GM12878 (cell line): Measurements from ENCODE around the gene PSMF1. TPM values are rescaled to one million over a fixed set of nuclear protein-coding genes. Genes with fewer than 3 reads are reported as not detected.

Experiments
- ATAC-seq: fragments of 200-7000 bp; cut with Tn5 transposase; 3 replicates; pipeline ENCODE4 v1.9.1; 2020; ENCODE audit warnings: mild to moderate bottlenecking, moderate library complexity
- BruUV-seq: library from RNA; stranded (reverse); fragments of 400-500 nt; replicated peaks from 2 replicates; lab custom pipeline; 2021; lab: Mats Ljungman, UMichigan
- CTCF ChIA-PET: fragments of 300-600 bp; sonication (Branson Sonifier 250); formaldehyde crosslinking; extraction: SDS; loops from one replicate; lab custom pipeline; 2021; ENCODE audit warnings: inconsistent platforms; lab: Yijun Ruan, JAX
- POLR2A ChIA-PET: fragments of 350-600 bp; formaldehyde crosslinking; extraction: SDS; loops from one replicate; lab custom pipeline; 2021; ENCODE audit warnings: inconsistent platforms; lab: Charles Lee
- RAD21 ChIA-PET: fragments of 300-600 bp; sonication (Branson Sonifier 250); formaldehyde crosslinking; loops from one replicate; lab custom pipeline; 2023; ENCODE audit warnings: antibody characterized with exemption; ENCODE audit not compliant: unreplicated experiment; lab: Charles Lee
- SMC1A ChIA-PET: fragments of 300-600 bp; sonication (Branson Sonifier 250); formaldehyde crosslinking; loops from one replicate; lab custom pipeline; 2023; ENCODE audit not compliant: unreplicated experiment, uncharacterized antibody; lab: Charles Lee
- DNase-seq: peaks from one replicate; pipeline ENCODE4 v3.0.0-alpha.2; 2011; ENCODE audit warnings: low read depth, low spot score
- FAIRE-seq: peaks from 3 replicates; lab custom pipeline; 2011; peaks lifted over from hg19 to GRCh38; lab: Jason Lieb, UNC
- H2AFZ ChIP-seq: 2 replicates; pipeline ENCODE4 v1.6.0; 2011; ENCODE audit warnings: low read depth, low read length, control low read depth; ENCODE audit not compliant: control insufficient read depth
- H3K27ac ChIP-seq: 2 replicates; pipeline ENCODE4 v1.5.1; 2011; ENCODE audit warnings: control low read depth; ENCODE audit not compliant: control insufficient read depth, insufficient read depth
- H3K27me3 ChIP-seq, 2 experiments: replicated peaks in 1 of 2; 2 replicates each; pipeline versions ENCODE4 v1.6.0 to v1.6.1; 2011; ENCODE audit warnings: low read length in 1 of 2; ENCODE audit not compliant: control insufficient read depth in 2 of 2, insufficient read depth in 2 of 2
- H3K36me3 ChIP-seq, 2 experiments: 2 replicates each; pipeline ENCODE4 v1.5.1; 2011; ENCODE audit warnings: low read length in 1 of 2; ENCODE audit not compliant: control insufficient read depth in 2 of 2, insufficient read depth in 2 of 2
- H3K4me1 ChIP-seq: 2 replicates; pipeline ENCODE4 v1.6.1; 2011; ENCODE audit warnings: mild to moderate bottlenecking, low read length, moderate library complexity, mixed read lengths; ENCODE audit not compliant: control insufficient read depth, insufficient read depth
- H3K4me2 ChIP-seq: 2 replicates; pipeline ENCODE4 v1.6.0; 2011; ENCODE audit warnings: control low read depth; ENCODE audit not compliant: control insufficient read depth, insufficient read depth
- H3K4me3 ChIP-seq: fragments of 200-600 bp; sonication (generic); 2 replicates; pipeline ENCODE4 v1.5.1; 2016
- H3K79me2 ChIP-seq: 2 replicates; pipeline ENCODE4 v1.6.0; 2011; ENCODE audit warnings: low read length; ENCODE audit not compliant: control insufficient read depth, insufficient read depth
- H3K9ac ChIP-seq: 2 replicates; pipeline ENCODE4 v1.8.0; 2011; ENCODE audit warnings: low read length, control low read depth, mixed read lengths; ENCODE audit not compliant: control insufficient read depth, insufficient read depth
- H3K9me3 ChIP-seq: replicated peaks from 3 replicates; pipeline ENCODE4 v1.5.1; 2011; ENCODE audit warnings: mild to moderate bottlenecking, low read length; ENCODE audit not compliant: control insufficient read depth, insufficient read depth
- H4K20me1 ChIP-seq: 2 replicates; pipeline ENCODE4 v1.6.0; 2011; ENCODE audit not compliant: control insufficient read depth, insufficient read depth
- ASH2L ChIP-seq: fragments of 300-600, 200-600 bp; sonication (generic); IDR thresholded peaks from 2 replicates; pipeline ENCODE4 v1.6.1; 2017; ENCODE audit warnings: low read depth, mild to moderate bottlenecking, borderline replicate concordance
- BHLHE40 ChIP-seq, 2 experiments: fragments of 450-650 bp in 1 of 2; IDR thresholded peaks; 2 replicates each; pipeline ENCODE4 v1.6.1; 2011 to 2017; ENCODE audit warnings: low read depth in 2 of 2, borderline replicate concordance in 1 of 2, improper control_type of control experiment in 1 of 2, low read length in 1 of 2, mild to moderate bottlenecking in 1 of 2
- CHD2 ChIP-seq: IDR thresholded peaks from 2 replicates; pipeline ENCODE4 v1.6.1; 2011; ENCODE audit warnings: low read depth, low read length, improper control_type of control experiment, borderline replicate concordance
- SPI1 ChIP-seq: IDR thresholded peaks from 2 replicates; pipeline ENCODE4 v1.6.1; 2011; ENCODE audit warnings: low read depth, mild to moderate bottlenecking, low read length, moderate library complexity, borderline replicate concordance; ENCODE audit not compliant: insufficient read depth
- WGBS: methylation state at CpG from one replicate; pipeline ENCODE4 v1.1.6; 2016; ENCODE audit warnings: low lambda C conversion rate; ENCODE audit not compliant: insufficient replicate concordance, insufficient coverage; ENCODE audit errors: missing lambda C conversion rate; 5-methylcytosine and 5-hydroxymethylcytosine counted together
- in situ Hi-C: fragments of 300-500 bp; cut with MboI; formaldehyde crosslinking; loops from 9 replicates; pipeline ENCODE4 v1.14.3; 2018; ENCODE audit warnings: mixed read lengths
- intact Hi-C: fragments of 100-400 bp; cut with micrococcal nuclease; formaldehyde crosslinking; loops from one replicate; pipeline ENCODE4 v1.14.2; 2022; ENCODE audit not compliant: unreplicated experiment
- polyA plus RNA-seq, 11 experiments: library from polyadenylated mRNA; depleted of rRNA in 4 of 11; unstranded in 6 of 11; stranded (reverse) in 5 of 11; fragments of >200 nt; fragmentation: Nextera tagmentation in 4 of 11; fragmentation: Illumina TruSeq in 1 of 11; extraction: Ambion mirVana in 4 of 11; extraction: Trizol in 1 of 11; gene quantifications; 1 replicate in 1 of 11; 2 replicates in 10 of 11; pipeline versions ENCODE4 v1.2.1 to v1.2.3, GENCODE V29; 2011 to 2016; ENCODE audit warnings: inconsistent platforms in 2 of 11, missing spikeins in 2 of 11, low read depth in 1 of 11
- total RNA-seq, 4 experiments: library from RNA; depleted of rRNA in 3 of 4; stranded (reverse); fragments of >200 nt in 3 of 4; fragmentation: Illumina TruSeq in 1 of 4; extraction: Trizol in 1 of 4; gene quantifications; 2 replicates each; pipeline versions ENCODE4 v1.2.1 to v1.2.3, GENCODE V29; 2013 to 2021
- TF ChIP-seq, protein P1 (sequence below): fragments of 150-350 bp; IDR thresholded peaks from 2 replicates; pipeline ENCODE4 v1.6.1; 2016; ENCODE audit warnings: low read depth, low read length
- TF ChIP-seq, protein P2 (sequence below): fragments of 450-650 bp; IDR thresholded peaks from 2 replicates; pipeline ENCODE4 v1.6.1; 2017; ENCODE audit warnings: borderline replicate concordance

PSMF1 gene
- total and polyA plus RNA-seq, 10 of the 15 experiments (the other 5 are each of a cell fraction or from before 2014, with no cell fraction given) = 14.2 to 173 (median 40.6) TPM

DNA sequence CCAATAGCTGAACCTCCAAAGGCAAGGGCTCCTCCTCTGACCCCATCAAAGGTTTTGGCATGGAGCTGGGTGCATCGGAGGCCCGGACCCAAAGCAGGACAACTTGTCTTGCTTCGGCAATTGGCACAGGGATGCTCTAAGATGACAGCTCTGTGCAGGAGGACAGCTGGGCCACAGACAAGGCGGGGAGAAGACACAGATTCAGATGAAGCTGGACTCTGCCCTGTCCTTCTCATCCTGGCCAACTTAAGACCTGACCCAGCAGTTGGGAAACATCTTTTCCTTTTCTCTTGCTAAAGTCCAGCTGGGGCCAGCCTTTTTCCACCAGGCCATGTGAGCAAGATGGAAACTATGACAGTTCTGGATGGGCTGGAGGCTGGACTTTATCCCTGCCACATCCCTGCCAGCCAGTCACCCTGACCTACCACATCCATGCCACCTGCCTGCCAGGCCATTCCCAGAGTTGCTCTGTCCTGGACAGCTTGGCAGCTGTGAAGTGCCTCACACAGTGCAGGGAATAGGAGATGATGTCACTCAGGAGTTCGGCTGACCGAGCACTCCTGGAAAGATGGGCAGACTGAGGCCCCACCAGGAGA lies 12.7 kb upstream of the PSMF1 start:
- Histone ChIP-seq H3K9ac (no peak overlapping the region), H3K36me3 (no peaks in the 10 kb centered on the region; a peak in 1 of 4 replicates), H3K79me2 (no peaks in the 10 kb centered on the region), H3K4me3 (no peak overlapping the region), H3K4me2 (no peak overlapping the region), H2AFZ (no peak overlapping the region), H3K9me3 (no peaks in the 10 kb centered on the region), H3K4me1 (no peaks in the 10 kb centered on the region), H3K27ac (no peak overlapping the region), H3K27me3 (no peaks in the 10 kb centered on the region; a peak in 2 of 4 replicates), H4K20me1 (no peaks in the 10 kb centered on the region)
- FAIRE-seq (no peak), DNase-seq (no peak), ATAC-seq (no peak)
- RAD21 ChIA-PET = no interaction called here
- SMC1A ChIA-PET = interaction anchor here (0.9 to 2.0 kb wide), 5 partner anchors 10 to 148 kb away, joined by 4 to 5 read pairs (median 4); no protein-coding TSS in a partner anchor
- CTCF ChIA-PET = interaction anchor here (0.9 to 5.1 kb wide), 7 partner anchors 19 to 287 kb away, joined by 3 to 33 read pairs (median 3); no protein-coding TSS in a partner anchor
- in situ Hi-C loops (no loop called here), intact Hi-C loops (loop anchor here (5.0 kb wide), 1 partner anchor 288 kb away; no protein-coding TSS in a partner anchor)
- 38% methylated on average over 6 of the region's 6 CpGs for WGBS
- TF ChIP-seq BHLHE40 (IDR thresholded peaks at IDR 0.05; ENCODE audit: borderline replicate concordance in 1 of 2, low read depth in 2 of 2, low read length in 1 of 2) (no peak), SPI1 (no peak), CHD2 (no peak), ASH2L (no peak)
- TF ChIP-seq, protein P1, sequence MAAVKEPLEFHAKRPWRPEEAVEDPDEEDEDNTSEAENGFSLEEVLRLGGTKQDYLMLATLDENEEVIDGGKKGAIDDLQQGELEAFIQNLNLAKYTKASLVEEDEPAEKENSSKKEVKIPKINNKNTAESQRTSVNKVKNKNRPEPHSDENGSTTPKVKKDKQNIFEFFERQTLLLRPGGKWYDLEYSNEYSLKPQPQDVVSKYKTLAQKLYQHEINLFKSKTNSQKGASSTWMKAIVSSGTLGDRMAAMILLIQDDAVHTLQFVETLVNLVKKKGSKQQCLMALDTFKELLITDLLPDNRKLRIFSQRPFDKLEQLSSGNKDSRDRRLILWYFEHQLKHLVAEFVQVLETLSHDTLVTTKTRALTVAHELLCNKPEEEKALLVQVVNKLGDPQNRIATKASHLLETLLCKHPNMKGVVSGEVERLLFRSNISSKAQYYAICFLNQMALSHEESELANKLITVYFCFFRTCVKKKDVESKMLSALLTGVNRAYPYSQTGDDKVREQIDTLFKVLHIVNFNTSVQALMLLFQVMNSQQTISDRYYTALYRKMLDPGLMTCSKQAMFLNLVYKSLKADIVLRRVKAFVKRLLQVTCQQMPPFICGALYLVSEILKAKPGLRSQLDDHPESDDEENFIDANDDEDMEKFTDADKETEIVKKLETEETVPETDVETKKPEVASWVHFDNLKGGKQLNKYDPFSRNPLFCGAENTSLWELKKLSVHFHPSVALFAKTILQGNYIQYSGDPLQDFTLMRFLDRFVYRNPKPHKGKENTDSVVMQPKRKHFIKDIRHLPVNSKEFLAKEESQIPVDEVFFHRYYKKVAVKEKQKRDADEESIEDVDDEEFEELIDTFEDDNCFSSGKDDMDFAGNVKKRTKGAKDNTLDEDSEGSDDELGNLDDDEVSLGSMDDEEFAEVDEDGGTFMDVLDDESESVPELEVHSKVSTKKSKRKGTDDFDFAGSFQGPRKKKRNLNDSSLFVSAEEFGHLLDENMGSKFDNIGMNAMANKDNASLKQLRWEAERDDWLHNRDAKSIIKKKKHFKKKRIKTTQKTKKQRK = no peak
- TF ChIP-seq, protein P2, sequence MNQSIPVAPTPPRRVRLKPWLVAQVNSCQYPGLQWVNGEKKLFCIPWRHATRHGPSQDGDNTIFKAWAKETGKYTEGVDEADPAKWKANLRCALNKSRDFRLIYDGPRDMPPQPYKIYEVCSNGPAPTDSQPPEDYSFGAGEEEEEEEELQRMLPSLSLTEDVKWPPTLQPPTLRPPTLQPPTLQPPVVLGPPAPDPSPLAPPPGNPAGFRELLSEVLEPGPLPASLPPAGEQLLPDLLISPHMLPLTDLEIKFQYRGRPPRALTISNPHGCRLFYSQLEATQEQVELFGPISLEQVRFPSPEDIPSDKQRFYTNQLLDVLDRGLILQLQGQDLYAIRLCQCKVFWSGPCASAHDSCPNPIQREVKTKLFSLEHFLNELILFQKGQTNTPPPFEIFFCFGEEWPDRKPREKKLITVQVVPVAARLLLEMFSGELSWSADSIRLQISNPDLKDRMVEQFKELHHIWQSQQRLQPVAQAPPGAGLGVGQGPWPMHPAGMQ = no peak
- BruUV-seq = no TSS peak
- POLR2A ChIA-PET = no interaction called here
